CD4-positive, alpha-beta T cell treated with Interleukin-4 for 4 hours (primary cell): ENCODE measurements around the gene MPPED1.

Experiments
- DNase-seq: peaks from one replicate; pipeline ENCODE4 v3.0.0-alpha.2; 2020

The MPPED1 gene

GRCh38 chr22:43449831-43450225 lies 38.0 kb downstream of the MPPED1 start:
- no peak for DNase-seq

GRCh38 chr22:43451371-43452050 lies 39.7 kb downstream of the MPPED1 start:
- no peak for DNase-seq

- DNase-seq: no peak
These were observed 44.0 kb downstream of the MPPED1 start for GRCh38 chr22:43455846-43456245.

- no peak for DNase-seq
These were observed 45.2 kb downstream of the MPPED1 start for GRCh38 chr22:43457002-43457401.

GRCh38 chr22:43462701-43463100 lies 50.9 kb downstream of the MPPED1 start:
- DNase-seq: no peak

- no peak for DNase-seq
These were observed 53.0 kb downstream of the MPPED1 start for GRCh38 chr22:43464809-43465208.

- no peak for DNase-seq
These were observed 53.6 kb downstream of the MPPED1 start for GRCh38 chr22:43465291-43466015.

- no peak for DNase-seq
These were observed 54.9 kb downstream of the MPPED1 start for GRCh38 chr22:43466710-43467109.

GRCh38 chr22:43467216-43467940 lies 55.6 kb downstream of the MPPED1 start:
- DNase-seq: no peak

GRCh38 chr22:43470253-43470652 lies 58.4 kb downstream of the MPPED1 start:
- no peak for DNase-seq

- no peak for DNase-seq
These were observed 59.2 kb downstream of the MPPED1 start for GRCh38 chr22:43470941-43471585.

- DNase-seq: no peak
These were observed 59.9 kb downstream of the MPPED1 start for GRCh38 chr22:43471606-43472135.

GRCh38 chr22:43473031-43473430 lies 61.2 kb downstream of the MPPED1 start:
- no peak for DNase-seq

GRCh38 chr22:43473441-43473840 lies 61.6 kb downstream of the MPPED1 start:
- no peak for DNase-seq

- DNase-seq: no peak
These were observed 62.6 kb downstream of the MPPED1 start for GRCh38 chr22:43474161-43475101.

- DNase-seq: no peak
These were observed 63.8 kb downstream of the MPPED1 start for GRCh38 chr22:43475549-43476076.

- no peak for DNase-seq
These were observed 64.5 kb downstream of the MPPED1 start for GRCh38 chr22:43476341-43476740.

- no peak for DNase-seq
These were observed 65.2 kb downstream of the MPPED1 start for GRCh38 chr22:43476751-43477725.

- DNase-seq: no peak
These were observed 66.2 kb downstream of the MPPED1 start for GRCh38 chr22:43477966-43478365.

- DNase-seq: no peak
These were observed 66.9 kb downstream of the MPPED1 start for GRCh38 chr22:43478621-43479300.
